Measurements from ENCODE around the gene TNFAIP2.

- no peak for TF ChIP-seq POLR2A (IDR thresholded peaks at IDR 0.05; ENCODE audit: low read depth, low read length)
- no peak for TF ChIP-seq POLR2AphosphoS5 (IDR thresholded peaks at IDR 0.05; ENCODE audit: insufficient read depth, low read depth, low read length)
- TF ChIP-seq, protein P1, sequence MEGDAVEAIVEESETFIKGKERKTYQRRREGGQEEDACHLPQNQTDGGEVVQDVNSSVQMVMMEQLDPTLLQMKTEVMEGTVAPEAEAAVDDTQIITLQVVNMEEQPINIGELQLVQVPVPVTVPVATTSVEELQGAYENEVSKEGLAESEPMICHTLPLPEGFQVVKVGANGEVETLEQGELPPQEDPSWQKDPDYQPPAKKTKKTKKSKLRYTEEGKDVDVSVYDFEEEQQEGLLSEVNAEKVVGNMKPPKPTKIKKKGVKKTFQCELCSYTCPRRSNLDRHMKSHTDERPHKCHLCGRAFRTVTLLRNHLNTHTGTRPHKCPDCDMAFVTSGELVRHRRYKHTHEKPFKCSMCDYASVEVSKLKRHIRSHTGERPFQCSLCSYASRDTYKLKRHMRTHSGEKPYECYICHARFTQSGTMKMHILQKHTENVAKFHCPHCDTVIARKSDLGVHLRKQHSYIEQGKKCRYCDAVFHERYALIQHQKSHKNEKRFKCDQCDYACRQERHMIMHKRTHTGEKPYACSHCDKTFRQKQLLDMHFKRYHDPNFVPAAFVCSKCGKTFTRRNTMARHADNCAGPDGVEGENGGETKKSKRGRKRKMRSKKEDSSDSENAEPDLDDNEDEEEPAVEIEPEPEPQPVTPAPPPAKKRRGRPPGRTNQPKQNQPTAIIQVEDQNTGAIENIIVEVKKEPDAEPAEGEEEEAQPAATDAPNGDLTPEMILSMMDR (IDR thresholded peaks at IDR 0.05; ENCODE audit: extremely low read depth in 1 of 2, insufficient read depth in 1 of 2, low read depth in 1 of 2, low read length in 2 of 2), result no peak
- TF ChIP-seq EZH2 (IDR thresholded peaks at IDR 0.05; ENCODE audit: borderline replicate concordance, low read depth, low read length, severe bottlenecking), result no peak
Measured at GRCh38 chr14:103155010-103155409, 31.7 kb downstream of the TNFAIP2 start.
